ENCODE results near the gene RPGRIP1.
"Not testable (repeated sequence)": the region's sequence is repeated elsewhere in the genome, so short reads cannot be mapped to it uniquely, and the experiment has no call there.

RPGRIP1 gene

GRCh38 chr14:21258005-21258888 lies 21.6 kb upstream of the RPGRIP1 start:
- DNase-seq (ENCODE audit: low spot score), result no peak

- DNase-seq (ENCODE audit: low spot score), result no peak
These were observed 20.7 kb upstream of the RPGRIP1 start for GRCh38 chr14:21258889-21259787.

- no peak for DNase-seq (ENCODE audit: low spot score)
These were observed 18.1 kb upstream of the RPGRIP1 start for GRCh38 chr14:21261824-21262223.

- no peak for DNase-seq (ENCODE audit: low spot score)
These were observed 17.5 kb upstream of the RPGRIP1 start for GRCh38 chr14:21262410-21262809.

GRCh38 chr14:21263284-21264024 lies 16.4 kb upstream of the RPGRIP1 start:
- no peak for DNase-seq (ENCODE audit: low spot score)

- no peak for DNase-seq (ENCODE audit: low spot score)
These were observed 15.7 kb upstream of the RPGRIP1 start for GRCh38 chr14:21264025-21264801.

GRCh38 chr14:21267431-21267845 lies 12.4 kb upstream of the RPGRIP1 start:
- DNase-seq (ENCODE audit: low spot score), result no peak

GRCh38 chr14:21267886-21268616 lies 11.8 kb upstream of the RPGRIP1 start:
- no peak for DNase-seq (ENCODE audit: low spot score)

GRCh38 chr14:21268617-21269251 lies 11.1 kb upstream of the RPGRIP1 start:
- DNase-seq (ENCODE audit: low spot score), result no peak

- DNase-seq (ENCODE audit: low spot score), result peak; percentile 99
These were observed 10.4 kb upstream of the RPGRIP1 start, which contains the start of gene HNRNPC for GRCh38 chr14:21269252-21270046. HNRNPC (minus strand) TSS chr14:21269442; CDS start chr14:21234193, 35,249 bp downstream.

GRCh38 chr14:21272661-21273060 lies 7.2 kb upstream of the RPGRIP1 start:
- DNase-seq (ENCODE audit: low spot score), result not testable (repeated sequence)

GRCh38 chr14:21275261-21275858 lies 4.5 kb upstream of the RPGRIP1 start:
- DNase-seq (ENCODE audit: low spot score), result no peak

- DNase-seq (ENCODE audit: low spot score), result no peak
These were observed 1.3 kb upstream of the RPGRIP1 start for GRCh38 chr14:21278632-21279031.

- DNase-seq (ENCODE audit: low spot score), result not testable (repeated sequence)
These were observed 2.0 kb downstream of the RPGRIP1 start for GRCh38 chr14:21281917-21282316.

- DNase-seq (ENCODE audit: low spot score), result not testable (repeated sequence)
These were observed 6.6 kb downstream of the RPGRIP1 start for GRCh38 chr14:21286516-21286915.

GRCh38 chr14:21287168-21287567 lies 7.3 kb downstream of the RPGRIP1 start:
- no peak for DNase-seq (ENCODE audit: low spot score)

- not testable (repeated sequence) for DNase-seq (ENCODE audit: low spot score)
These were observed 14.1 kb downstream of the RPGRIP1 start for GRCh38 chr14:21294026-21294425.

- DNase-seq (ENCODE audit: low spot score), result no peak
These were observed 18.5 kb downstream of the RPGRIP1 start for GRCh38 chr14:21298358-21298757.
